ENCODE results near the gene TRIM37.

GRCh38 chr17:59107306-59107670 is 608 bp upstream of the TRIM37 start:
- no peak for TF ChIP-seq CTCF (IDR thresholded peaks at IDR 0.05; ENCODE audit: insufficient read depth, low read depth, low read length)
- TF ChIP-seq EZH2 (IDR thresholded peaks at IDR 0.05; ENCODE audit: insufficient read depth, low read length): no peak

Measured in astrocyte (in vitro differentiated cells and primary cell).